Measurements from ENCODE around the gene DMBX1. TPM values are rescaled to one million over a fixed set of nuclear protein-coding genes. Genes with fewer than 3 reads are reported as not detected.

The DMBX1 gene
- total RNA-seq, 1 experiment from 2014 or later = 2.3 TPM

GRCh38 chr1:46519209-46519608 is 29.6 kb downstream of the DMBX1 start:
- H2BK15ac ChIP-seq (ENCODE audit: low read depth, low read length) = no peak overlapping the region
- H3K4me2 ChIP-seq (ENCODE audit: insufficient read depth, insufficient read length, low read length) = no peak overlapping the region
- H4K8ac ChIP-seq (replicated peaks; ENCODE audit: insufficient read length, low read depth, low read length) = no peak overlapping the region
- H2AFZ ChIP-seq (ENCODE audit: low read length) = no peak overlapping the region
- no peak overlapping the region for H3T11ph ChIP-seq (ENCODE audit: low read length)
- Mint-ChIP-seq H3K9me3 (no peaks in the 10 kb centered on the region; a peak in 1 of 5 replicates), H3K27ac (no peak overlapping the region), H3K4me1 (peaks cover 69 to 81% of the 10 kb centered on the region in 2 experiments), H3K27me3 (ENCODE audit: low read depth) (peaks cover 64% of the 10 kb centered on the region), H3K36me3 (ENCODE audit: insufficient read depth in 1 of 3, low read depth in 3 of 3) (no peaks in the 10 kb centered on the region), H3K4me3 (no peak overlapping the region)
- no peaks in the 10 kb centered on the region for H3K23me2 ChIP-seq (ENCODE audit: insufficient read length, low read depth, low read length, poor library complexity, severe bottlenecking)
- no peak overlapping the region for H2BK120ac ChIP-seq (ENCODE audit: low read depth, low read length, poor library complexity, severe bottlenecking)
- no CpG with 5 or more reads among the region's 4 CpGs for WGBS (ENCODE audit: extremely low coverage, insufficient read length, low lambda C conversion rate)
- no peaks in the 10 kb centered on the region for H3K9me3 ChIP-seq (ENCODE audit: control insufficient read depth, low read depth, low read length)
- peaks cover 13% of the 10 kb centered on the region; the same call in 1 of the 2 replicates for H3K4me1 ChIP-seq (ENCODE audit: insufficient read depth, low read length)
- DNase-seq = no peak
- TF ChIP-seq CTCF (conservative IDR thresholded peaks at IDR 0.05) = no peak
- H4K20me1 ChIP-seq (ENCODE audit: control insufficient read depth, insufficient read depth, insufficient read length) = no peaks in the 10 kb centered on the region
- H3K4ac ChIP-seq (ENCODE audit: low read depth, low read length) = no peak overlapping the region
- no peak overlapping the region for H4K91ac ChIP-seq (ENCODE audit: insufficient read length, low read depth, low read length)
- no peak overlapping the region for H3K14ac ChIP-seq (ENCODE audit: insufficient read depth, low read length)
- no peaks in the 10 kb centered on the region; the same call in 1 of the 2 replicates for H3K27me3 ChIP-seq (ENCODE audit: insufficient read depth, low read length)
- no peak overlapping the region for H3K27ac ChIP-seq (ENCODE audit: insufficient read length, low read depth, low read length)
- H2BK5ac ChIP-seq (ENCODE audit: insufficient read length, low read length) = no peak overlapping the region
- H4K5ac ChIP-seq (ENCODE audit: insufficient read length, low read depth, low read length) = no peak overlapping the region
- no peak overlapping the region for H3K9ac ChIP-seq (ENCODE audit: extremely low read depth, insufficient read length, low read length)
- no peak overlapping the region for H3K18ac ChIP-seq (ENCODE audit: insufficient read length, low read depth, low read length)
- no peaks in the 10 kb centered on the region for H3K79me1 ChIP-seq (ENCODE audit: insufficient read depth, low read depth, low read length, poor library complexity, severe bottlenecking)
- no peak overlapping the region for H2AK5ac ChIP-seq (ENCODE audit: insufficient read length, low read length)
- H3K56ac ChIP-seq (ENCODE audit: insufficient read length, low read depth, low read length) = no peak overlapping the region
- H3K79me2 ChIP-seq (ENCODE audit: insufficient read depth, low read length) = no peaks in the 10 kb centered on the region
- no peak overlapping the region for H2BK20ac ChIP-seq (ENCODE audit: low read depth, low read length, poor library complexity, severe bottlenecking)
- H3K23ac ChIP-seq (ENCODE audit: insufficient read length, low read depth, low read length) = no peak overlapping the region
- no peak overlapping the region for H2BK12ac ChIP-seq (ENCODE audit: insufficient read length, low read depth, low read length)
